HG03575 (cell line): Measurements from ENCODE around the gene GSTA4.
"Not testable (repeated sequence)": the region's sequence is repeated elsewhere in the genome, so short reads cannot be mapped to it uniquely, and the experiment has no call there.

ENCODE experiments used
- ATAC-seq: cut with Tn5 transposase; IDR thresholded peaks from one replicate; pipeline ENCODE4 v1.9.1; 2021; ENCODE audit not compliant: unreplicated experiment, insufficient number of reproducible peaks, low FRiP score; ENCODE audit errors: extremely low read depth

GSTA4 gene

DNA sequence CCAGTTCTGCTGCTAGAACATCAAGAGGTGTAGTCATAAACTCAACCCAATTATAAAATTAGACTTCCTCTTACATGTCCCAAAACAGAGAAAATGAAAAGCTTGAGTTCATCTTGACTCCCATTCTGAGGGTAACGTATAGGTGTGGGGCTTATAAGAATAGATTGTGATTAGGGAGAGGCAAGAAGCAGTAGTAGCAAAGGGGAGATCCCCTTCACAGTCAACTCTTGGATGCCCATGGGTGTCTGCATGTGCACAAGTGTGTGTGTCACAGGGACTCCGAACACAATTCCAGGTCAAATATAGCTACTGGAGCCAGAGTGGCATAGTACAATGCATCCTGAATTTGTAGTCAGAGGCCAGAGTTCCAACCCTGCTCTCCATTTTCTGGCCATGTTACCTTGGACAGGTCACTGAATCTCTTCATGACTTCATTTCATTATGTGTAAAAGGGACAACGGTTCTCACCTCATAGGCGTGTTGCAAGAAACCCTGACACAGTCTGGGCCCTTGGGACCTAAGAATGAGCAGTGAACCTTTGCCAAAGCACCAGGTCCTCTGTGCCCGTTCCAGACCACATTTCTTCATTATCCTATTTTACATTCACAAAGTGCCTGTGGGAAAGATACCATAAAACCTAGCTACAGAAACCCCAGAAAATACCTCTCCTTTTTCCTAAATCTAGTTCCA, 11.8 kb downstream of the GSTA4 start:
- no peak for ATAC-seq

- ATAC-seq = no peak
Observed at GRCh38 chr6:52982680-52983079, 12.4 kb downstream of the GSTA4 start.

DNA sequence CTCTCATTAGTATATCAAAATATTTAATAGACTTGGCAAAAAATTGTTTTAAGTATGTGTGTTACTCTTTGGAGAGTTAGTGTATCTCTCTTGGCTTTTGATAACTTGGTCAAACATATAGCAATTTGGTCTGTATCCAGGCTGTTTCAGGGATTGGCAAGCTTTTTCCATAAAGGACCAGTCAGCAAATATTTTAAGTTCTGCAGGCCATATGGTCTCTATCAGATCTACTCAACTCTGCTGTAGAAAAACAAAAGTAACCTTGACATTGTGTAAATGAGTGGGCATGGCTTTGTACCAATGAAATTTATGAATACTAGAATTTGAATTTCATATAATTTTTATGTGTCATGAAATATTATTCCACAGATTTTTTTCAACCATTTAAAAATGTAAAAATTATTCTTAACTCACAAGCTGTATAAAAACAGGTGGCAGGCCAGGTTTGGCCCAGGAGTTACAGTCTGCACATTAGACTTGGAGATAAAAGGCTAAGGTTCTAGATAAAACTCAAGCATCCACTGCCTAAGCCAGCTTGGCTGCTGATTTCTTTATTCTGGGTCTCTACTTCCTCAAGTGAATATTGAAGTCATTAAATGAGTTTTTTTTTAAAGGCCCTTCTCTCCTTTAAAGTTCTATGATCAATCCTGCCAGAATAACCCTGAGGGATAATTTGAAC, 13.7 kb downstream of the GSTA4 start:
- no peak for ATAC-seq

- ATAC-seq = peak; percentile 73
Observed at GRCh38 chr6:52976591-52977035, 18.5 kb downstream of the GSTA4 start.

DNA sequence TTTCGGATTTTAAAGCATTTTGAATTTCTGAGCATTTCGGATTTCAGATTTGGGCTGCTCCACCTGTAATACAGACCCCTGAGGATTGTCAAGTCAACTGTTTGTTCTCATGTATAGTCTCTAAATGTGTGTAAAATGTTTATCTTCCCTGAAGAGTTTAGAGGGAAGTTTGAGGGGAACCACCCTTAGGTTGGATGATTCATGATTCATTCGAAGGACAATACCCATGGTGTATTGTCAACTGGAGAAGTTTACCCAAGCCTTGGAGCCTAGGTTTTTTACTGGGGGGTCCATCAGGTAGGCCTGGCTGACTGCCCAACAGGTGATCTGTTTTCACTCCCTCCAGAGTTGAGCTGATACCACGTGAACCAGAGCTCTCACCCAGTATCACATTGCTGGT, 18.9 kb downstream of the GSTA4 start:
- peak; percentile 9 for ATAC-seq

DNA sequence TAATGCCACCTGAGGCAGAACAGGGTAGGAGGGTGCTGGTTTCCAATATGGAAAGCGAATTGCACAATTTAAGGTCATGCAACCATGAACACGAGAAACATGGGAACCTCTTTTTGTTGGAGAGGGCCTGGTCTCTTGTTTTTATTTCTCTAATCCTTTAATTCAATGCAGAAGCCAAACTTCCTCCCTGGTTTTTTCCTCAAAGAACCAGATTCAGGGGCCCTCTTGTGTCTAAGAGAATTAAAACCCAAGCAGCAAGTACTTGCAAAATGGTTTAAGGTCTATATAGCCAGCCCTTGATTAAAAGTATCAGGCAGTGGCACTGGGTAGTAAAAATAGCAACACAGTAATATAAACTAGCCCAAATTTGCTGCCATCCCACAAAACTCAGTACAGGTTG, 19.5 kb downstream of the GSTA4 start:
- ATAC-seq = no peak

DNA sequence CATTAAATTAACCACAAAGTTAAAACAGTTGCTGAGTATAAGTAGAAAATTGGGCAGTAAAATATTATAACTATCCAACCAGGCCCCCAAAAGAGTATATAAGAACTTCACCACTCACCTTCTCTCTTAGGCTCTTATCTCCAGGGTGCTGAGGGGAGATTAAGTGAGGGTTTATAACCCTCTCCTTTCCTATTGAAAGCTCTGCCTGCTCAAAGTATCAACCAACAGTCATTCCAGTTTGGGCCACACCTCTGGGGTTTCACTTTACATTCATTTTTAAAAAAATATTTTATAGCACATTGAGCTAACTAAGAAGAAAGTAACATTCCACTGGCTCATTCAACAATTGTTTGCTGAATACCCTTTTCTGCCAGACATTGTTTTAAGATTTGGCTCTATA, 22.1 kb downstream of the GSTA4 start:
- no peak for ATAC-seq

DNA sequence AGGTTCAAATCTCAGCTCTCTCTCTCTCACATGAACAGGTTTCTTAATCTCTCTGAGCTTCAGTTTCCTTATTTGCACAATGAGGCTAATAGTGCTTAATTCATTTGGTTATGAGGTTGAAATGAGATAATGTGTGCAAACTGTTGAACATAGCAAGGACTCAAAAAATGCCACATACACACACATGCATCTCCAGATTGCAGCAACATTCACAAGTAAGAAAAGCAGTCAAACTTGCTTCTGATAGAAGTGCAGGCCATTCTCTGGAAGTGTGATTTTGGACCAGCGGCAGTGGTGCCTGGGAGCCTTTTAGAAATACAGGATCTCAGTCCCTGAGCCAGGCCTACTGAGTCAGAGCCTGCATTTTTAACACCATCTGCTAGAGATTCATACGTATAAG, 25.7 kb downstream of the GSTA4 start:
- ATAC-seq = no peak

DNA sequence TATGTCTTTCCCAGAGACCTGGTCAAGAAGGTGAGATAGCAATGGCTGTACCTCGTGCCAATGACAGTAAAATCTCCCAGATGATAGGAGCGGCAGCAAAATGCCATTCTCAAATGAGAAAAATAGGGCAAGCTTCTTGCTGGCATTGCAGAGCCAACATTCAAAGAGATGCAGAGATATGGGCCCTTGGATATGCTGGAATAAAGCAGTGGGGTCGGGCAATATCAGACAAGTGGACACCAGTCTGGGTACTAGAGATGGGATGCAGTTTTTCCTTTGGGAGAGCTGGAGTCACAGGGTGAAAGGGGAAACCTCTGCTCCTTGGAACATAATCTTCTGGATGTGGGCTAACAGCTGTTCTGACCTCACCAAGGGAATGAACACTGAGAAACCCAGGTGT, 29.0 kb downstream of the GSTA4 start:
- ATAC-seq = no peak

DNA sequence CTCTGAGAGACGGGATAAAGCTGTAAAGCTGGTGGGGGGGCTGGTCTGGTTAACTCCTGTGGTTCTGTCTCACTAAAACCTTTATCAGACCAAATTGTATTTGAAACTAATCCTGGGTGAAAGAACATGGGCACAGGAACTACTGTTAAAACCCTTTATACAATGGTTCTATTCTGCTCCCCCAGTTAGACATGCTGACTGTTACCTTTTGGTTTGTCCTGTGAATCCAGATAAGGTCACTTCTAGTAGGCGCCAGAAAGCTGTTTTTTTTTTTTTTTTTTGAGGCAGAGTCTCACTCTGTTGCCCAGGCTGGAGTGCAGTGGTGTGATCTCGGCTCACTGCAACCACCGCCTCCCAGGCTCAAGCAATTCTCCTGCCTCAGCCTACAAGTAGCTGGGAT, 29.7 kb downstream of the GSTA4 start:
- no peak for ATAC-seq

GRCh38 chr6:52964318-52964717, 30.8 kb downstream of the GSTA4 start:
- no peak for ATAC-seq

DNA sequence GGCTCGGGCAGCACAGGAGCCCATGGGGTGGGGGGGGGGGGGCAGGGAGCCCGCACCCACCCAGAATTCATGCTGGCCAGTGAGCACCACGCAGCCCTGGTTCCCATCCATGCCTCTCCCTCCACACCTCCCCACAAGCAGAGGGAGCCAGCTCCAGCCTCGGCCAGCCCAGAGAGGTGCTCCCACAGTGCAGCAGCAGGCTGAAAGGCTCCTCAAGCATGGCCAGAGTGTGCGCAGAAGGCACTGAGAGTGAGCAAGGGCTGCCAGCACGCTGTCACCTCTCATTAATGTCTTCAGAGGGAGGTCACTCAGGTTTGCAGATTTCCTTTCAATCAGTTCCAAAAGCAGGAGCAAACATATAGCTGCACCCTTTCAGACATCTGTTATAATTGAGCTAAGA, 32.4 kb downstream of the GSTA4 start:
- ATAC-seq = no peak

- not testable (repeated sequence) for ATAC-seq
Observed at GRCh38 chr6:52961022-52961421, 34.1 kb downstream of the GSTA4 start.

DNA sequence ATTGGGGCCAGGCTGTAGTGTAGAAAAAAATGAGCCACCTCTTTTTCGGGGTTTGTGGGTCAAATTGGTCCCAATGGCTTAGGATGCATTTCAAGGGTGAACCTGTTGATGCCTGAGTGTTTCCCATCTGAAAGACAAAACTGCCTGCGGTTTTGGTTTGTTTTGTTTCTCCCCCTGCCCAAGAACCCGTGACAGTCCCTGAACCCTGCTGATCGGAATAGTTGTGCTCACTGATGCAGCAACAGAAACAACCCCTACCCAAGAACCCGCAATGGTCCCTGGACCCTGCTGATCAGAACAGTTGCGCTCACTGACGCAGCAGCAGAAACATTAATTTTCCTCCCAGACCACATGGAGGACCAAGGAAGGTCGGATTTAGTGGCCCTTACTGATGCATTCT, 34.9 kb downstream of the GSTA4 start:
- not testable (repeated sequence) for ATAC-seq

GRCh38 chr6:52958546-52959255, 36.4 kb downstream of the GSTA4 start:
- no peak for ATAC-seq

DNA sequence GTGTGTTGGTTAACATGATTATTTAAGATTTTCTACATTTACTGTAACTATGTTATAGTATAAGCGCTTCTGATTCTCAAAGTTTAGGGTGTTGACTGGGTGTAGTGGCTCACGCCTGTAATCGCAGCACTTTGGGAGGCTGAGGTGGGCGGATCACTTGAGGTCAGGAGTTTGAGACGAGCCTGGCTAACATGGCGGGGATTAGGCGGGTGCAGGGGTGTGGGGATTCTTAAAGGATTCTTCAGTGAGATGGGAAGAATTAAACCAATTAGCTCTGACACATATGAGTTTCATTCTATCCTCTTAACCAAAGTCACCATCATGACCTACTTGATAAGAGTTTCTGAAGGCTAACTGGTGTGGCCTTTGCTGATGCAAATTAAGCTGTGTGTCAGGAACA, 39.2 kb downstream of the GSTA4 start:
- no peak for ATAC-seq

DNA sequence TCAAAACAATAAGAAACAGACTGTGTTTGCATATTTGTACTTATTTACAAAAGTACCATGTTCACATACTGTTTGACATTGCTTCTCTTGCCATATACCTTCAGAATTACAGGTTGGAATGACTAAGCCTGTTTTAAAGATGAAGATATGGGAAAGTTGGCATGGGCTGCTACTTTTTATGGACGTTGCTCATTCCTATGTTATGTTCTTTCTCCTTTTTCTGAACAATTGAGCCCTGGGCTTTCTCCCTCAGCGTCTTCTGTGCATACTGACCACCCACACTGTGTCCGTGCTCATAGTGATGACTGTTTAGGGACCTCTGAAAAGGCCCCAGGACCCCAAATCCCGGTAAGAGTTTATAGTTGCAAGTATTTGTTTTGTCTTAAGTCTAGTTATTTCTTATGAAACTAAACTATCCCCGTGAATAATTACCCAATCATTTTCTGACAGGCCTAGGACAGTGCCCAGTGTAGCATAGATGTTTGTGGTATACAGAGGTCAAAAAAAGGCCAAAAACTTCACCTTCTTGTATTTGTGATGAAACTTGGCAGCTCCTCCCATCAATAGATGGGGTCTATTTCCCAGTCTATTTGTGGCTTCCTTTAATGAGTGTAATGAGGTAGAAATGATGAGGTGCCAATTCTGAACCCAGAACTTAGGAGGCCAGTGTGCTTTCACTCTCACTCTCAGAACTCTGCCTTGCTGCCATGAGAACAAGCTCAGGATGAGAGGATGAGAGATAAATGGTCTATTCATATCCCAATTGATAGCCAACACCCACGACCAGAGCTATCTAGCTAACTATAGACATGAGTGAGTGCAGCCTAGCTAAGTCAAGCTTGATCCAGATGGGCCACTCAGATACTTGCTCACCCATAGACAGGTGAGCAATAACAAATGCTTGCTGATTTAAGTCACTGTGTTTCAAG, 40.9 kb downstream of the GSTA4 start:
- no peak for ATAC-seq

GRCh38 chr6:52946306-52946705, 48.8 kb downstream of the GSTA4 start:
- no peak for ATAC-seq

DNA sequence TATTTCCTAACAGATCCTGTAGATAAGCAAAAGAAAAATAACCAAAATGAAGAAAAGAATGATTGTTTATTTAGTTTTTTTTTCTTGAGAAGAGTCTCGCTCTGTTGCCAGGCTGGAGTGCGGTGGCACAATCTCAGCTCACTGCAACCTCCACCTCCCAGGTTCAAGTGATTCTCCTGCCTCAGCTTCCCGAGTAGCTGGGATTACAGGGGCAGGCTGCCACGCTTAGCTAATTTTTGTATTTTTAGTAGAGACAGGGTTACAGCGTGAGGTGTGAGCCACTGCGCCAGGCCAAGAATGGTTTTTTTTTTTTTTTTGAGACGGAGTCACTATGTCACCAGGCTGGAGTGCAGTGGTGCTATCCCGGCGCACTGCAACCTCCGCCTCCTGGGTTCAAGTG, 52.3 kb downstream of the GSTA4 start:
- not testable (repeated sequence) for ATAC-seq
